NT2/D1 (cell line): Measurements from ENCODE around the gene ZFAND2A.

ENCODE experiments used
- SUZ12 ChIP-seq: IDR thresholded peaks from 2 replicates; pipeline ENCODE4 v1.6.1; 2011; ENCODE audit not compliant: insufficient read length, insufficient read depth; ENCODE audit errors: extremely low read depth
- YY1 ChIP-seq: IDR thresholded peaks from 2 replicates; pipeline ENCODE4 v1.6.1; 2011; ENCODE audit not compliant: insufficient read length, insufficient read depth

DNA sequence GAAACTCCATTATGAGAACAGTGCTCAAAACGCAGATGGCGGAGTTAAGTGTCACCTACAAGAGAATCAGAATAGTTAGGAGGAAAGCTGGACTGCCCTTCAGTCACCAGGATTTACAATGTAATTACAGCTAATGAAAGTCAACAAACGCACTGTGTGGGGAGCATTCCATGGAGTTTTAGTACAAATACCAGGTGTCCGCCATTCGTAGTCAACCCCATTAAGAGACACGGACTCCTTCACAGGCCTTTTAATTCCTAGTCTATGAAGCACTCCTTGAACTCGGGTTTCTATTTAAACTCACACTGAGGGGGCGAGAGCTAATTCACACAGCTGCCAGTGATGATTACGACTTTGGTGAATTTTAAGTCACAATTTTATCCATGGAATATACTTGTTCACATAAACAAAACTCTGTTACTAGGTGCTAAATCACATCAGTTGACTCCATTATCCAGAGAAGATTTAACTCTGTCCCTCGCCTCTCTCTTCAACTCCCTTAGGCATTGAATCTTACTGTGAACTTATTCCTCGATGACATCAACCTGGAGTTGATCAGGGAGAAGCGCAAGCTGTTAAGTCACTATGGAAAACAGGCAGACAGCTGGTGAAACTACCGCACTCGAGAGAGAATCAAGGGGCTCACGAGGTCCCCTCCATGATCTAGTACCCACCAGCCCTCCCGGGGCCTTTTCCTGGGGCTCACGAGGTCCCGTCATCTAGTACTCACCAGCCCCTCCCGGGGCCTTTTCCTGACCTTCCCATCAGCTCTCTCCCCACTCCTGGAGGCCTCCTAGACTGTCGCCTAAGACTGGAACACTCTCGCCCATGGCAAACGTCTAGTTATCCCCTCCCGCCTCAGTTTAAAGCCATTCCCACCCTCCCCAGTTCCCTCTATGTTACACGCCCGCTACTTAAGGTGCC, 1.5 kb downstream of the ZFAND2A start:
- TF ChIP-seq YY1 (no peak), SUZ12 (no peak)
